DND-41 (cell line): ENCODE results near the gene DRC3.
"Not testable (repeated sequence)": the region's sequence is repeated elsewhere in the genome, so short reads cannot be mapped to it uniquely, and the experiment has no call there.

Experiments
- EZH2 ChIP-seq: IDR thresholded peaks from 3 replicates; pipeline ENCODE4 v1.6.1; 2012; ENCODE audit warnings: borderline replicate concordance, low read depth, mild to moderate bottlenecking, moderate library complexity, low read length, inconsistent platforms; ENCODE audit not compliant: severe bottlenecking
- TF ChIP-seq, protein P1 (sequence below): IDR thresholded peaks from 2 replicates; pipeline ENCODE4 v1.5.1; 2012; ENCODE audit warnings: borderline replicate concordance, low read length, moderate library complexity, mild to moderate bottlenecking; ENCODE audit not compliant: poor library complexity, severe bottlenecking; ENCODE audit errors: extremely low read depth

GRCh38 chr17:17939941-17940340 is 32.7 kb upstream of the DRC3 start:
- TF ChIP-seq, protein P1, sequence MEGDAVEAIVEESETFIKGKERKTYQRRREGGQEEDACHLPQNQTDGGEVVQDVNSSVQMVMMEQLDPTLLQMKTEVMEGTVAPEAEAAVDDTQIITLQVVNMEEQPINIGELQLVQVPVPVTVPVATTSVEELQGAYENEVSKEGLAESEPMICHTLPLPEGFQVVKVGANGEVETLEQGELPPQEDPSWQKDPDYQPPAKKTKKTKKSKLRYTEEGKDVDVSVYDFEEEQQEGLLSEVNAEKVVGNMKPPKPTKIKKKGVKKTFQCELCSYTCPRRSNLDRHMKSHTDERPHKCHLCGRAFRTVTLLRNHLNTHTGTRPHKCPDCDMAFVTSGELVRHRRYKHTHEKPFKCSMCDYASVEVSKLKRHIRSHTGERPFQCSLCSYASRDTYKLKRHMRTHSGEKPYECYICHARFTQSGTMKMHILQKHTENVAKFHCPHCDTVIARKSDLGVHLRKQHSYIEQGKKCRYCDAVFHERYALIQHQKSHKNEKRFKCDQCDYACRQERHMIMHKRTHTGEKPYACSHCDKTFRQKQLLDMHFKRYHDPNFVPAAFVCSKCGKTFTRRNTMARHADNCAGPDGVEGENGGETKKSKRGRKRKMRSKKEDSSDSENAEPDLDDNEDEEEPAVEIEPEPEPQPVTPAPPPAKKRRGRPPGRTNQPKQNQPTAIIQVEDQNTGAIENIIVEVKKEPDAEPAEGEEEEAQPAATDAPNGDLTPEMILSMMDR = not testable (repeated sequence)
- not testable (repeated sequence) for TF ChIP-seq EZH2
